Upper lobe of right lung (tissue), 1 donor: ENCODE measurements around the gene RYR1. TPM values are rescaled to one million over a fixed set of nuclear protein-coding genes. Genes with fewer than 3 reads are reported as not detected.
A peak's percentile ranks its signal among the peaks of the same experiment; 100 is the strongest.

ENCODE experiments used
- ATAC-seq: fragments of 200-7000 bp; cut with Tn5 transposase; one replicate; pipeline ENCODE4 v1.9.1; 2020; ENCODE audit warnings: mild to moderate bottlenecking, moderate library complexity
- DNase-seq: peaks from one replicate; pipeline ENCODE4 v3.0.0-alpha.2; 2020
- H3K27ac ChIP-seq: fragments of 200-600 bp; one replicate; pipeline ENCODE4 v1.8.0; 2022
- H3K27me3 ChIP-seq: fragments of 200-600 bp; one replicate; pipeline ENCODE4 v1.8.0; 2022; ENCODE audit warnings: mild to moderate bottlenecking
- H3K36me3 ChIP-seq: fragments of 200-600 bp; one replicate; pipeline ENCODE4 v1.8.0; 2022
- H3K4me1 ChIP-seq: fragments of 200-600 bp; one replicate; pipeline ENCODE4 v1.8.0; 2022
- H3K4me3 ChIP-seq: fragments of 200-600 bp; one replicate; pipeline ENCODE4 v1.8.0; 2022; ENCODE audit warnings: mild to moderate bottlenecking
- H3K9me3 ChIP-seq: fragments of 200-600 bp; one replicate; pipeline ENCODE4 v1.8.0; 2022
- CTCF ChIP-seq: fragments of 200-600 bp; IDR thresholded peaks from one replicate; pipeline ENCODE4 v1.8.0; 2022; ENCODE audit warnings: antibody characterized with exemption
- intact Hi-C: fragments of 100-400 bp; cut with DNase I; formaldehyde crosslinking; loops from one replicate; pipeline ENCODE4 v1.11.0; 2022
- total RNA-seq: library from RNA; stranded (reverse); fragmentation: NEBNext Ultra II Directional; extraction: Animal tissue kit (Norgen Biotek cat#: 25700); gene quantifications from one replicate; pipeline ENCODE4 v1.2.1, GENCODE V29; 2021
- donor health status: DM: no; HTN: yes; CAD: no; lungs with severe emphysema.

RYR1 gene
- total RNA-seq, 1 donor from 2014 or later, result 6.5 TPM

- Histone ChIP-seq H3K27ac (no peak overlapping the region), H3K4me3 (no peak overlapping the region), H3K9me3 (no peaks in the 10 kb centered on the region), H3K27me3 (no peaks in the 10 kb centered on the region), H3K36me3 (no peaks in the 10 kb centered on the region), H3K4me1 (peaks cover 4% of the 10 kb centered on the region)
- DNase-seq (no peak), ATAC-seq (no peak)
- TF ChIP-seq CTCF, result no peak
- intact Hi-C loops, result no loop called here
Measured at GRCh38 chr19:38420935-38421334, 12.6 kb upstream of the RYR1 start.

- Histone ChIP-seq H3K4me3 (no peak overlapping the region), H3K36me3 (no peaks in the 10 kb centered on the region), H3K4me1 (peaks cover 4% of the 10 kb centered on the region), H3K27me3 (no peaks in the 10 kb centered on the region), H3K9me3 (no peaks in the 10 kb centered on the region), H3K27ac (no peak overlapping the region)
- intact Hi-C loops, result no loop called here
- ATAC-seq (no peak), DNase-seq (no peak)
- TF ChIP-seq CTCF, result no peak
Measured at GRCh38 chr19:38421856-38422255, 11.6 kb upstream of the RYR1 start.

DNA sequence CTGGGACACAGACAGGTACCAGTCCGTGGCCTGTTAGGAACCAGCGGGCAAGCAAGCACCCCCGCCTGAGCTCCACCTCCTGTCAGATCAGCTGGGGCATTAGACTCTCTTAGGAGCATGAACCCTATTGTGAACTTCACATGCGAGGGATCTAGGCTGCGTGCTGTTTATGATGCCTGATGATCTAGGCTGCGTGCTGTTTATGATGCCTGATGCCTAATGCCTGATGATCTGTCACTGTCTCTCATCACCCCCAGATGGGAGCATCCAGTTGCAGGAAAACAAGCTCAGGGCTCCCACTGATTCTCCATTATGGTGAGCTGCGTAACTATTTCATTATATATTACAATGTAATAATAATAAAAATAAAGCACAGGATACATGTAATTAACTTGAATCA is 11.1 kb upstream of the RYR1 start:
- DNase-seq, result no peak
- H3K27ac ChIP-seq, result no peak overlapping the region
- no peaks in the 10 kb centered on the region for H3K36me3 ChIP-seq
- H3K27me3 ChIP-seq, result no peaks in the 10 kb centered on the region
- H3K4me3 ChIP-seq, result no peak overlapping the region
- intact Hi-C loops, result no loop called here
- ATAC-seq, result no peak
- H3K4me1 ChIP-seq, result peaks cover 3% of the 10 kb centered on the region
- TF ChIP-seq CTCF, result no peak
- H3K9me3 ChIP-seq, result no peaks in the 10 kb centered on the region

DNA sequence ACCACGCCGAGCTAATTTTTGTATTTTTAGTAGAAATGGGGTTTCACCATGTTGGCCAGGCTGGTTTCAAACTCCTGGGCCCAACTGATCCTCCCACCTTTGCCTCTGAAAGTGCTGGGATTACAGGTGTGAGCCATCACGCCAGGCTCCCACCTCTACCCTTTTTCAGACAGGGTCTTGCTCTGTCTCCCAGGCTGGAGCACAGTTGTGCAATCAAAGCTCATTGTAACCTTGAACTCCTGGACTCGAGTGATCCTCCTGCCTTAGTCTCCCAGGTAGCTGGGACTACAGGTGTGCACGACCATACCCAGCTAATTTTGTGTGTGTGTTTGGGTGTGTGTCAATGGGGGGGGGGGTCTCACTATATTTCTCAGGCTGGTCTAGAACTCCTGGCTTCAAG is 9.2 kb upstream of the RYR1 start:
- H3K27me3 ChIP-seq, result no peaks in the 10 kb centered on the region

DNA sequence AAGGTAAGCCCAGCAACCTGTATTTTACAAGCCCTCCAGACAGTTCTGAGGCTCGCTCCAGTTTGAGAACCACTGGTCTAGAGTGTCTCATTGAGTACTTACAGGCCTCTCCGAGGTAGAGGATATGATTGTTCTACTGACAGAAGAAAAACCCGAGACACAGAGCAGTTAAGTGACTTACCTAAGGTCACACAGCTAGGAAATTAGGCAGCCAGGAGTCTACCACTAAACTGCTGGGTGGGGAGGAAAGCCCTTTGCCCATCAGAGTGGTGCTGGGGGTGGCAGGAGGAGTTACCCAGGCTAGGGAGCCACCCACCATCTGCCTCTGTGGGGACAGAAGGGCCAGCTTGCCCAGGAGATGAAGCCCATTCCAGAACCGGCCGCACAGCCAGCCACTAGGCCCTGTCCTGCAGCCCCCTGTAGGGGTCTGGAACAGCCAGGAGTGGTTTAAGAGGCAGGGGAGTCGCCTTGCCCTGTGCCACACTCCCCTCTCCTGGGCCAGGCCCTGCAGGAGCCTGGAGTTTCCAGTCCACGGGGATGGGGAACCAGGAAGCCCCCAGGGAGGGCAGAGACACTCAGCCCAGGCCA is 8.2 kb upstream of the RYR1 start:
- ATAC-seq, result peak; percentile 42
- Histone ChIP-seq H3K4me1 (no peaks in the 10 kb centered on the region), H3K27me3 (no peaks in the 10 kb centered on the region)

More for the DNA sequence above, 9.2 kb upstream of the RYR1 start:
- Histone ChIP-seq H3K36me3 (no peaks in the 10 kb centered on the region), H3K4me3 (no peak overlapping the region), H3K9me3 (no peaks in the 10 kb centered on the region), H3K27ac (no peak overlapping the region), H3K4me1 (no peaks in the 10 kb centered on the region)
- TF ChIP-seq CTCF, result no peak
- DNase-seq, result no peak
- intact Hi-C loops, result no loop called here
- ATAC-seq, result no peak

More for the DNA sequence above, 8.2 kb upstream of the RYR1 start:
- no peak for DNase-seq
- H3K27ac ChIP-seq, result peak overlapping the region; percentile 58
- TF ChIP-seq CTCF, result no peak
- peak overlapping the region; percentile 36 for H3K4me3 ChIP-seq
- intact Hi-C loops, result no loop called here
- no peaks in the 10 kb centered on the region for H3K36me3 ChIP-seq
- no peaks in the 10 kb centered on the region for H3K9me3 ChIP-seq
